IPS-18a (cell line): ENCODE data around the gene FOXO3B.
"Not testable (repeated sequence)": the region's sequence is repeated elsewhere in the genome, so short reads cannot be mapped to it uniquely, and the experiment has no call there.

ENCODE experiments used
- H3K27ac ChIP-seq: one replicate; pipeline ENCODE4 v1.5.1; 2013; ENCODE audit warnings: low read length
- H3K27me3 ChIP-seq: one replicate; pipeline ENCODE4 v1.6.1; 2013; ENCODE audit warnings: mild to moderate bottlenecking, low read length; ENCODE audit not compliant: control insufficient read depth, insufficient read depth
- H3K36me3 ChIP-seq: one replicate; pipeline ENCODE4 v1.6.1; 2013; ENCODE audit warnings: low read depth, low read length; ENCODE audit not compliant: control insufficient read depth
- H3K4me1 ChIP-seq: one replicate; pipeline ENCODE4 v1.6.1; 2013; ENCODE audit warnings: low read depth, low read length; ENCODE audit not compliant: control insufficient read depth
- H3K4me3 ChIP-seq: one replicate; pipeline ENCODE4 v1.5.1; 2013; ENCODE audit warnings: low read length
- H3K9ac ChIP-seq: one replicate; pipeline ENCODE4 v1.6.1; 2013; ENCODE audit warnings: mild to moderate bottlenecking, low read length, moderate library complexity
- H3K9me3 ChIP-seq: one replicate; pipeline ENCODE4 v1.6.1; 2013; ENCODE audit warnings: low read depth, low read length; ENCODE audit not compliant: control insufficient read depth

Gene FOXO3B

DNA sequence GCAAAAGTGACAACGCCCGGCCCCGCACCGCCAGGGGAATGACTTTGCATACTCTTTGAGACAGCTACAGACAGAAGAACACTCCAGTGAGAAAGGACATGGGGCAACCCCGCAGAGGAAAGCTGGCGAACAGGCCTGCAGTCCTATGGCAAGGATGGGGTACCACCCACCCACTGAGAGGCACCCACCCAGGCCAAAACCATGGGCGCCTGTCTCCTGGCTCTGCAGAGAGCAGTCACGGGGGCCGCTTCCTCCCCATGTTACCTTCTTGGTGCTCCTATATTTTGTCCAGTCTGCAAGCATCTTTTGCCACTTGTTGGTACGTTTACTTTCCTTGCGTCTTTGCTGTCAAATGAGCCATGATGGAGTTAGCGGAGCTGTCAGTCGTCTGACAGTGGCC is 43.8 kb downstream of the FOXO3B start:
- H3K4me3 ChIP-seq, H3K27ac ChIP-seq, H3K9ac ChIP-seq, H3K9me3 ChIP-seq, H3K4me1 ChIP-seq, H3K27me3 ChIP-seq, H3K36me3 ChIP-seq: not testable (repeated sequence)

DNA sequence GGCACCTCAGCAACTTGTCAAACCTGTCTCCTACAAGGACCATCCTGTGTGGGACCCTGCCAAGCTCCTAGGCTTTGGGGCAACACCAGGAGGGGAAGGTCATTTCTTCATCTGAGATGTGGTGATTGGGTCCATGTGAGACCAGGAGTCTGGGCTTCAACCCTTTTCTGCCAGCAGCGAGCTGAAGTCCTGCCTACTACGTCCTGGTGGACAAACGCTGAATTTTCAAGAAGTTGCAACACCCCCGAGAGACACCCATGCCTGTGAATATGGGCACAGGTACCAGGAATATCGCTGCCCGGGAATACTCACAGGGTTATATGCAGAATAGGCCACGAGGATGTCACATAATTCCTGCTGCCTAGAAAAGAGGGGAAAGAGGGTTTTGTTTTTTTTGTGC is 45.9 kb downstream of the FOXO3B start:
- H3K4me3 ChIP-seq, H3K27ac ChIP-seq, H3K36me3 ChIP-seq, H3K9ac ChIP-seq, H3K4me1 ChIP-seq, H3K9me3 ChIP-seq, H3K27me3 ChIP-seq: not testable (repeated sequence)

DNA sequence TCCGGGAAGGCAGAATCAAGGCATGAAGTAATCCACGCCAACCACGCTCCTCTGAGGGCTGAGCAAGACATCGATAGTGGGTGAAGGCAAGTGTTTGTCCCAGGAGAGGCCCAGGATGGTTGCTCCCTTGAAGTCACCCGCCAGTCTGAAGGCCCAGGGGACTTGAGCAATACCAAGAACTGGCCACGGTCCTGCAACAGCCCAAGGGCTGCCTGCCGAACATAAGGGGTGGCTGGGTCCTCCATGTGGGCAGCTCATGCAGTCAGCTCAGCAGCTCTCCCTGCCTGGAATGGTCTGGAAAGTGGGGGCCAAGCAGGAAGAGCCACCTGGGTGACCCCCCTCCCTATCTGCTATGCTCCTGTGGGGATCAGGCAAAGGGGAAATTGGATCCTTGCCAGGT is 46.3 kb downstream of the FOXO3B start:
- H3K27me3 ChIP-seq, H3K9me3 ChIP-seq, H3K9ac ChIP-seq: not testable (repeated sequence)

DNA sequence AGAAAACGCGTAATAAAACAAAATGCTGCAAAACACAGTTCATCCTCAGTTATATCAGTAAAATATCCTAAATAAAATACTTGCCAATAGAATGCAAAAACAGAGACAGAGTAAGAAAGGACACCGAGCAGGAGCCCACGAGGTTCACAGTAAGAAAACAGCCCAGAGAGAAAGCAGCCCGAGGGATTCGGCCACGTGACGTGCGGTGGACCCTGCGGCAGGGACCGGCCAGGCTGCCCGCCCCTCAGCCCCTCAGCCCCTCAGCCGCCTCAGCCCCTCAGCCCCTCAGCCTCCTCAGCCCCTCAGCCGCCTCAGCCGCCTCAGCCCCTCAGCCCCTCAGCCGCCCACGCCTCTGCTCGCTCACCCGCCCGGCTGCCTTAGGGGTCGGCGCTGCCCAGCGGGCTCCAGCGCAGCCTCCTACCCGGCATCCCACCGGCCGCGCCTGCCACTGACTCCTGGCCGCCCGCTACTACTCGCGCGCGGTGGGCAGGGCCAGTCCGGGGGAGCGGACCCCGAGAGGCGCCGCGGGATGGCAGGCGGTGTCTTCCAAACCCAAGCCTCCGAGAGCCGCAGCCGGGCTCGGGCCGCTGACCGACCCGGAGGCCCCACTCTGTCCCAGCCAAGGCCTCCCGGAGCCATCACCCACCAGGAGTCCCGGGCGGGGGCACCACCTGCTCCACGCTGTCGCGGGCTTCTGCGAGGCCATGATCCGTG is 47.4 kb downstream of the FOXO3B start:
- H3K36me3 ChIP-seq, H3K4me3 ChIP-seq, H3K9ac ChIP-seq, H3K27me3 ChIP-seq, H3K9me3 ChIP-seq, H3K4me1 ChIP-seq, H3K27ac ChIP-seq: not testable (repeated sequence)

More for the DNA sequence above, 46.3 kb downstream of the FOXO3B start:
- H3K4me1 ChIP-seq, H3K4me3 ChIP-seq, H3K36me3 ChIP-seq, H3K27ac ChIP-seq: not testable (repeated sequence)
